PC-9 (cell line): Measurements from ENCODE around the gene FAT1.

Experiments used
- EZH2 ChIP-seq: fragments of 200-600 bp; sonication (generic); IDR thresholded peaks from 2 replicates; pipeline ENCODE4 v1.8.0; 2017; ENCODE audit warnings: antibody characterized with exemption, low read depth
- TF ChIP-seq, protein P1 (sequence below): fragments of 200-600 bp; sonication (generic); conservative IDR thresholded peaks from 2 replicates; pipeline ENCODE4 v1.6.1; 2017; ENCODE audit warnings: mixed run types, antibody characterized with exemption, mild to moderate bottlenecking, moderate library complexity

DNA sequence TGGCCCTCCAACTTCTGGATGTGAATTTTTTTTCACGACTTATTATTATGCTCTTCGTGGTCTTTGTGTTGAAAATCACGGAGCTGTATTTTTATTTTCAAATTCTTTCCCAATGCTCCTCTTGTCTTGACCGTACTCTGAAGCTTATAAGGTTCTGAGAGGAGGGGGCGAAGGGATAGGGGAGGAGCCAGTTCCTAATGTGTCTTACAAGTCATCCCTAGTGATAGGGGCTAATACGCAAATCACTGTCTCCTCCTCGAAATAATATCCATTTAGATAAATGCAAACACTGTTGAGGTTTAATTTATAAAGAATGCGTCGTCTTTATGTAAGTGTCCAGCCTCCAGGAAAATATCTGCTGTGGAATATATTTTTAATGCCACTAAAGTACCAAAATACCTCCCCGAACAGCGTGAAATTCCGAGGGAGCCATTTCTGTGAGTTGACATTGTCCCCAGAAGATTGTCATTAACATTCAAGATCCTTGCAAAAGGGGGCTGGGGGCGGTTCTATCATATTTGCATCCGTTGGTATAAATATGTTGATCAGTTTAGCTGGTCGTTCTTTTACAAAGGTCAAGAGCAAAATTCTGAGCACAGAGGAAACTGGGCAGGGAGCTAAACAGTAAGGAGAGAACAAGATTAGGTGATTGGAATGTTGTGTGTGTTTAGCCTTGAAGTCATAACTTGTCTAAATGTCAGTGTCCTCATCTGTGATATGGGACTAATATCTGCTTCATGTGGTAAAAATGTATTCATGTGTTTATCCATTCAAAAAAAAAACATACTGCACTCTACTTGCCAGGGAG, 3.7 kb upstream of the FAT1 start:
- TF ChIP-seq, protein P1, sequence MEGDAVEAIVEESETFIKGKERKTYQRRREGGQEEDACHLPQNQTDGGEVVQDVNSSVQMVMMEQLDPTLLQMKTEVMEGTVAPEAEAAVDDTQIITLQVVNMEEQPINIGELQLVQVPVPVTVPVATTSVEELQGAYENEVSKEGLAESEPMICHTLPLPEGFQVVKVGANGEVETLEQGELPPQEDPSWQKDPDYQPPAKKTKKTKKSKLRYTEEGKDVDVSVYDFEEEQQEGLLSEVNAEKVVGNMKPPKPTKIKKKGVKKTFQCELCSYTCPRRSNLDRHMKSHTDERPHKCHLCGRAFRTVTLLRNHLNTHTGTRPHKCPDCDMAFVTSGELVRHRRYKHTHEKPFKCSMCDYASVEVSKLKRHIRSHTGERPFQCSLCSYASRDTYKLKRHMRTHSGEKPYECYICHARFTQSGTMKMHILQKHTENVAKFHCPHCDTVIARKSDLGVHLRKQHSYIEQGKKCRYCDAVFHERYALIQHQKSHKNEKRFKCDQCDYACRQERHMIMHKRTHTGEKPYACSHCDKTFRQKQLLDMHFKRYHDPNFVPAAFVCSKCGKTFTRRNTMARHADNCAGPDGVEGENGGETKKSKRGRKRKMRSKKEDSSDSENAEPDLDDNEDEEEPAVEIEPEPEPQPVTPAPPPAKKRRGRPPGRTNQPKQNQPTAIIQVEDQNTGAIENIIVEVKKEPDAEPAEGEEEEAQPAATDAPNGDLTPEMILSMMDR: no peak
- no peak for TF ChIP-seq EZH2
